BLaER1 treated with 17β-estradiol and CSF1 and Interleukin-3, amounts not matched to agents 10 nM and 100 nM (cell line): ENCODE measurements around the gene ZNF284.

Experiments used
- H3K27ac ChIP-seq, 11 experiments: shearing (Covaris generic); formaldehyde crosslinking; 2 replicates each; pipeline ENCODE4 v1.8.1; 2022
- H3K27me3 ChIP-seq, 11 experiments: shearing (Covaris generic); formaldehyde crosslinking; 2 replicates each; pipeline ENCODE4 v1.8.1; 2022
- H3K36me3 ChIP-seq, 11 experiments: shearing (Covaris generic); formaldehyde crosslinking; 2 replicates each; pipeline ENCODE4 v1.8.1; 2022
- H3K4me1 ChIP-seq, 10 experiments: shearing (Covaris generic); formaldehyde crosslinking; 2 replicates each; pipeline ENCODE4 v1.8.1; 2022
- H3K4me2 ChIP-seq, 11 experiments: shearing (Covaris generic); formaldehyde crosslinking; 2 replicates each; pipeline ENCODE4 v1.8.1; 2022
- H3K4me3 ChIP-seq, 10 experiments: shearing (Covaris generic); formaldehyde crosslinking; 2 replicates each; pipeline ENCODE4 v1.8.1; 2022
- H3K9ac ChIP-seq, 11 experiments: shearing (Covaris generic); formaldehyde crosslinking; 2 replicates each; pipeline ENCODE4 v1.8.1; 2022
- H3K9me3 ChIP-seq, 11 experiments: shearing (Covaris generic); formaldehyde crosslinking; replicated peaks in 1 of 11; 2 replicates each; pipeline ENCODE4 v1.8.1; 2022
- H4K20me1 ChIP-seq, 11 experiments: shearing (Covaris generic); formaldehyde crosslinking; 2 replicates each; pipeline ENCODE4 v1.8.1; 2022
- Cebpa-rat ChIP-seq, 11 experiments: shearing (Covaris generic); IDR thresholded peaks; 2 replicates each; pipeline ENCODE4 v1.8.1; 2022

The ZNF284 gene

GRCh38 chr19:44071824-44072542 lies at the start of gene ZNF284:
TSS of gene ZNF284 (plus strand) at chr19:44072159. CDS start at chr19:44076390, 4,231 bp downstream.
- Histone ChIP-seq H3K4me2 (peak within 1 kb of the TSS; percentile 87 to 98 (median 96)), H3K27me3 (no peaks in the 10 kb centered on the region), H3K27ac (peak within 1 kb of the TSS; percentile 5 to 80 (median 63); a peak in 20 of 22 replicates), H3K9ac (peak within 1 kb of the TSS; percentile 56 to 82 (median 78)), H3K9me3 (peaks cover 38 to 52% (median 46%) of the 10 kb centered on the region in 11 experiments), H3K4me1 (peaks cover 9 to 19% (median 17%) of the 10 kb centered on the region in 10 experiments), H3K4me3 (peak within 1 kb of the TSS; percentile 69 to 85 (median 78)), H4K20me1 (no peaks in the 10 kb centered on the region), H3K36me3 (peaks cover 19 to 32% (median 27%) of the 10 kb centered on the region in 11 experiments)
- TF ChIP-seq Cebpa-rat (IDR thresholded peaks at IDR 0.05), result no peak

DNA sequence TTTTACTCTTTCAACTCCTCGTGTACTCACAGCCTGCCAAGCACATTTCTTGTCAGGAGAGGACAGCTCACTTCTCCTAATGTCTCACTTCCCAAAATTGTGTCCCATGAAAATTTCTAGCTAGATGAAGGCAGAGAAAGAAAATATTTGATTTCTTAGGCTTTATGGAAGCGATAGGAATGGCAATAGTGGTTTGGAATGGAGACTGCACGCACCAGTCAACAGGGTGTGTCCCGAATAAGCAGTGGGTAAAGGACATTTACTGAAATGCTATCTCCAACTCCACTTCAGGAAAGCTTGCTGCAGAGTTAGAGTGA lies 47.1 kb upstream of the ZNF284 start:
- Histone ChIP-seq H3K9me3 (peaks cover 56 to 78% (median 68%) of the 10 kb centered on the region in 11 experiments), H3K4me2 (peak overlapping the region; percentile 64 to 87 (median 79)), H3K27me3 (peaks cover 0 to 12% (median 0%) of the 10 kb centered on the region in 11 experiments; a peak in 2 of 22 replicates), H3K36me3 (peaks cover 23 to 37% (median 32%) of the 10 kb centered on the region in 11 experiments), H3K4me1 (peaks cover 0 to 15% (median 7%) of the 10 kb centered on the region in 10 experiments; a peak in 8 of 20 replicates), H3K4me3 (peak overlapping the region; percentile 66 to 80 (median 72)), H3K27ac (peak overlapping the region in 8 of 11 experiments; percentile 55 to 76 (median 74); a peak in 11 of 22 replicates), H3K9ac (peak overlapping the region; percentile 54 to 81 (median 79); a peak in 16 of 22 replicates), H4K20me1 (no peaks in the 10 kb centered on the region)
- TF ChIP-seq Cebpa-rat (IDR thresholded peaks at IDR 0.05), result no peak

DNA sequence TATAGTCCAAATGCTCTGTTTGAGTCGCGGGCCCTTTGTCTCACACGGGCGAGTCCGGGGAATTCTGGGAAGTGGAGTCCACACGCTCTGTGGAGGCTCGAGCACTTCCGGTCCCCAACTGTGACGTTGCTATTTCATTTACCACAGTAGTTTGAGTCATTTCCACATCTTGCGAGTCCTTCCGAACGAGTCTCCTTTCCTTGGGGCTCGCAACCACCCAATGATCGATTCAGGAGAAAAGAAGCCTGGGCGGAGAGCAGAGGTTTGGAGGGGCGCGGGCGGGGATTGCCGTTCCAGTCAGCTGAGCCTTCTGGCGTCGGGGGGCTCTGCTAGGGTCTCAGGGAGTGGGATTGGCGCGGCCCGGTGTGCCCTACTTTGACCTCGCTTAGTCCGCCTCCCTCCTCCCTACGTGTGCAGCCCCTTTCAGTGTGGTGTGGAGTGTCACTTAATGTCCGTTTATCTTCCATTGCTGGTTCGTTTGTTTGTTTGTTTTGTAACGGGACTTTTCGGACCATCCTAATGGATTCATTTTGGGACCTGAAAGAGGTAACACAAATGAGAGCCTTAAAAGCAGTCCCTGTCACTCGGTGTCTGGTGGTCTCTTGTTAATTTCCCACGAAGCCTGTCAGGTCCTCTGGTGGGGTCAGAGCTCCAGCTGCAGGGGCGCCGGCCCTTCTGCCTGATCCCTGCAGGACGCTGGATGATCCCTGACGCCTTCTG lies 46.6 kb upstream of the ZNF284 start, which contains the start of gene ZNF222:
TSS of gene ZNF222 (plus strand) at position 163 of the 720 bp plus-strand sequence. CDS start at position 221, 58 bp downstream.
- peak within 1 kb of the TSS; percentile 66 to 80 (median 72) for H3K4me3 ChIP-seq
- peaks cover 0 to 15% (median 7%) of the 10 kb centered on the region in 10 experiments; a peak in 8 of 20 replicates for H3K4me1 ChIP-seq
- H3K9me3 ChIP-seq, result peaks cover 61 to 80% (median 68%) of the 10 kb centered on the region in 11 experiments
- no peak for TF ChIP-seq Cebpa-rat (IDR thresholded peaks at IDR 0.05)
- peaks cover 0 to 12% (median 0%) of the 10 kb centered on the region in 11 experiments; a peak in 2 of 22 replicates for H3K27me3 ChIP-seq
- H3K9ac ChIP-seq, result peak within 1 kb of the TSS; percentile 54 to 81 (median 79)
- peaks cover 28 to 42% (median 37%) of the 10 kb centered on the region in 11 experiments for H3K36me3 ChIP-seq
- H3K27ac ChIP-seq, result peak within 1 kb of the TSS; percentile 45 to 76 (median 73); a peak in 21 of 22 replicates
- no peaks in the 10 kb centered on the region for H4K20me1 ChIP-seq
- peak within 1 kb of the TSS; percentile 64 to 87 (median 79) for H3K4me2 ChIP-seq

DNA sequence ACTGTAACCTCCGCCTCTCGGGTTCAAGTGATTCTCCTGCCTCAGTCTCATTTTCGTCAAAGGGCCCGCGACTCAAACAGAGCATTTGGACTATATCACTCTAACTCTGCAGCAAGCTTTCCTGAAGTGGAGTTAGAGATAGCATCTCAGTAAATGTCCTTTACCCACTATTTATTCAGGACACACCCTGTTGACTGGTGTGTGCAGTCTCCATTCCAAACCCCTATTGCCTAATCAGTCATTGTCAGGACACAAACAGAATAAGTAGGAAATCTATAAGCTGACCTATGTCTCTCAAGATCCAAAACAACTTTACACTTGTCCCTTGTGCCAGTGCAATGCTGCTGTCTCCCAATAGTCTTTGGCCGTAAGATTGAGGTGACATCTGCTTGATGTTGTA lies 45.3 kb upstream of the ZNF284 start:
- TF ChIP-seq Cebpa-rat (IDR thresholded peaks at IDR 0.05), result no peak
- H3K4me2 ChIP-seq, result 0 out of 22 replicates have a peak overlapping the region, but pooled peaks of 1 of the 11 experiments have one; percentile 83
- H3K36me3 ChIP-seq, result peaks cover 40 to 54% (median 50%) of the 10 kb centered on the region in 11 experiments
- H3K9me3 ChIP-seq, result peaks cover 69 to 87% (median 75%) of the 10 kb centered on the region in 11 experiments
- 0 out of 20 replicates have a peak overlapping the region, but pooled peaks of 1 of the 10 experiments have one; percentile 72 for H3K4me3 ChIP-seq
- H3K27me3 ChIP-seq, result peaks cover 0 to 12% (median 0%) of the 10 kb centered on the region in 11 experiments; a peak in 2 of 22 replicates
- H3K4me1 ChIP-seq, result peaks cover 0 to 15% (median 7%) of the 10 kb centered on the region in 10 experiments; a peak in 8 of 20 replicates
- no peak overlapping the region for H3K9ac ChIP-seq
- H3K27ac ChIP-seq, result no peak overlapping the region
- H4K20me1 ChIP-seq, result no peaks in the 10 kb centered on the region

GRCh38 chr19:44032001-44032610 lies 39.9 kb upstream of the ZNF284 start:
- no peak overlapping the region for H3K9ac ChIP-seq
- H4K20me1 ChIP-seq, result no peaks in the 10 kb centered on the region
- H3K9me3 ChIP-seq, result peaks cover 97 to 100% (median 99%) of the 10 kb centered on the region in 11 experiments
- H3K27me3 ChIP-seq, result no peaks in the 10 kb centered on the region
- H3K36me3 ChIP-seq, result peaks cover 58 to 74% (median 69%) of the 10 kb centered on the region in 11 experiments
- no peak for TF ChIP-seq Cebpa-rat (IDR thresholded peaks at IDR 0.05)
- no peaks in the 10 kb centered on the region for H3K4me1 ChIP-seq
- peak overlapping the region in 9 of 10 experiments; percentile 9 to 44 (median 18); a peak in 9 of 20 replicates for H3K4me3 ChIP-seq
- no peak overlapping the region for H3K4me2 ChIP-seq
- H3K27ac ChIP-seq, result no peak overlapping the region

DNA sequence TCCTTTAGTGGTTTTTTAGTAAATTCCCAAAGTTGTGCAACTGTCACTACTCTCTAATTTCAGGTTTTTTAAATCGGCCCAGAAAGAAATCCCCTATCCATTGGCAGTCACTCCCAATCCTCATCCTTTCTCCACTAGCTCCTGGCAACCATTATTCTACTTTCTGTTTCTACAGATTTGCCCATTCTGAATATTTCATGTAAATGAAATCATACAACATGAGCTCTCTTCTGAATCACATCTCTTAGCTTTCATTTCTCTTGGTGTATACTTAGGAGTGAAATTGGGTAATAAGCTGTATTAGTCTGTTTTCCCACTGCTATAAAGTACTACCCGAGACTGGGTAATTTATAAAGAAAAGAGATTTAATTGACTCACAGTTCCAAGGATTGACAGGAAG lies 29.8 kb upstream of the ZNF284 start:
- H3K27ac ChIP-seq, result no peak overlapping the region
- no peaks in the 10 kb centered on the region for H3K36me3 ChIP-seq
- no peak for TF ChIP-seq Cebpa-rat (IDR thresholded peaks at IDR 0.05)
- H4K20me1 ChIP-seq, result no peaks in the 10 kb centered on the region
- H3K4me3 ChIP-seq, result no peak overlapping the region
- no peak overlapping the region for H3K4me2 ChIP-seq
- no peaks in the 10 kb centered on the region for H3K4me1 ChIP-seq
- H3K27me3 ChIP-seq, result no peaks in the 10 kb centered on the region
- peaks cover 15 to 61% (median 26%) of the 10 kb centered on the region in 11 experiments for H3K9me3 ChIP-seq
- H3K9ac ChIP-seq, result no peak overlapping the region

DNA sequence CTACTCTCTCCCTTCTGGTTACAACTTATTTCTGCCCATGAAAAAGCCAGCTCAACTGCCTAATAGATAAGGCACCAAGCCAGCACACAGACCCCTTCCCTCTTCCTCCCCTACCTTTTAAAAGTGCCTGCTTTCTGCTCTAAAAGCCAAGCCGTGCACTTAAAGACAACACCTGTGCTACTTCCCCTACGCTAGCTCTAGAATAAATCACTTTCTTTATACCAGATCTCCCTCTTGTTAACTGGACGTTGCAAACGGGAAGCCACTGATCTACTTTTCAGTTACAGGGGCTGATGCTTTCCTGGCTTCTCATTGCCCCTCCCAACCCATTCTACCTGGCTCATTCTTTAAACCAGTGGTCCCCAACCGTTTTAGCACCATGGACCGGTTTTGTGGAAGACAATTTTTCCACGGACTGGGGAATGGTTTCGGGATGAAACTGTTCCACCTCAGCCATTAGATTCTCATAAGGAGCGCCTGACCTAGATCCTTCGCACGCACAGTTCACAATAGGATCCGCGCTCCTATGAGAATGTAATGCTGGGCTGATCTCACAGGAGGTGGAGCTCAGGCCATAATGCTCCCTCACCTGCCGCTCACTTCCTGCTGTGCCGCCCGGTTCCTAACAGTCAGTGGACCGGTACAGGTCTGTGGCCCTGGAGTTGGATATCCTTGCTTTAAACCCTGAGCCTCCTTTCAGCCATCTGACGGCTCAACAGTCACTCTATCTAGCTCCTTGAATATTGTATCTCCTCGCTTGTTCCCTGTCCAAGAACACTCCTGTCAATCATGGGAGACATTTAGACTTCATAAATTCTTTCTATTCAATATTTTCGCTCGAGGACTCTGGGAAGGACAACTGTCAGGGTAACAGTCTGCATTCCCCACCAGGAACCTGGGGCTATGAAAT lies 21.0 kb upstream of the ZNF284 start:
- Histone ChIP-seq H3K9me3 (peaks cover 15 to 49% (median 26%) of the 10 kb centered on the region in 11 experiments; a peak in 20 of 22 replicates), H3K36me3 (peaks cover 13 to 25% (median 15%) of the 10 kb centered on the region in 11 experiments; a peak in 20 of 22 replicates), H3K9ac (peak overlapping the region in 9 of 11 experiments; percentile 66 to 84 (median 76); a peak in 14 of 22 replicates), H3K4me3 (peak overlapping the region; percentile 68 to 90 (median 74)), H3K27ac (peak overlapping the region in 4 of 11 experiments; percentile 10 to 75 (median 72); a peak in 5 of 22 replicates), H3K27me3 (no peaks in the 10 kb centered on the region; a peak in 1 of 22 replicates), H3K4me2 (peak overlapping the region; percentile 63 to 95 (median 78)), H4K20me1 (no peaks in the 10 kb centered on the region), H3K4me1 (peaks cover 0 to 11% (median 7%) of the 10 kb centered on the region in 10 experiments; a peak in 11 of 20 replicates)
- TF ChIP-seq Cebpa-rat (IDR thresholded peaks at IDR 0.05), result no peak
